Peyer's patch (tissue), 4 donors: ENCODE data around the gene EYA2.

ENCODE experiments used
- CTCF ChIP-seq, 6 experiments: fragments of 450-650 bp in 4 of 6; fragments of 200-600 bp in 2 of 6; sonication (generic) in 1 of 6; IDR thresholded peaks; one replicate each; pipeline ENCODE4 v1.5.1; 2017 to 2019; ENCODE audit warnings: antibody characterized with exemption in 6 of 6, mild to moderate bottlenecking in 3 of 6, moderate library complexity in 1 of 6
- POLR2A ChIP-seq, 2 donors: fragments of 450-650 bp; IDR thresholded peaks; one replicate each; pipeline ENCODE4 v1.5.1; 2017; ENCODE audit warnings: antibody characterized with exemption in 2 of 2, mild to moderate bottlenecking in 2 of 2, moderate library complexity in 2 of 2

GRCh38 chr20:47073766-47074475 is 179.3 kb downstream of the EYA2 start:
- no peak for TF ChIP-seq POLR2A (IDR thresholded peaks at IDR 0.05)
- no peak for TF ChIP-seq CTCF (IDR thresholded peaks at IDR 0.05)
